ENCODE measurements around the gene OPA1.

DNA sequence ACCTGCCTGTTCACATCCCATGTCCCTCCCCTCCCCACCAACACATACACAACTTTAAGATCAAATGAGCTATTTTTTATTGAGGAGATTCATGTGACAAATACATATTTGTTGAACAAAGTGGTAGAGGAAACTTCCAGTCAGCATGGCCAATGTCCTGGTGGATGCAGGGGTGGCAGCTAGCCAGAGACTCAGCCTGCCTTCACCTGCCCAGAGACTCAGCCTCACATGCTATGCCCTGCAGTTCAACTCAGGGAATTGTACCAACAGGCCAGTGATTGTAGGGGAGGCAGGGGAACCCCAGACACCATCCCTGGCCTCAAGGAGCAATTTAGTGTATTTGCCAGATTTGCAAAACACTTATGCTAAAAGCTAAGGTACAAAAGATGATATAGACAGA is 136.6 kb downstream of the OPA1 start:
- TF ChIP-seq, protein P1, sequence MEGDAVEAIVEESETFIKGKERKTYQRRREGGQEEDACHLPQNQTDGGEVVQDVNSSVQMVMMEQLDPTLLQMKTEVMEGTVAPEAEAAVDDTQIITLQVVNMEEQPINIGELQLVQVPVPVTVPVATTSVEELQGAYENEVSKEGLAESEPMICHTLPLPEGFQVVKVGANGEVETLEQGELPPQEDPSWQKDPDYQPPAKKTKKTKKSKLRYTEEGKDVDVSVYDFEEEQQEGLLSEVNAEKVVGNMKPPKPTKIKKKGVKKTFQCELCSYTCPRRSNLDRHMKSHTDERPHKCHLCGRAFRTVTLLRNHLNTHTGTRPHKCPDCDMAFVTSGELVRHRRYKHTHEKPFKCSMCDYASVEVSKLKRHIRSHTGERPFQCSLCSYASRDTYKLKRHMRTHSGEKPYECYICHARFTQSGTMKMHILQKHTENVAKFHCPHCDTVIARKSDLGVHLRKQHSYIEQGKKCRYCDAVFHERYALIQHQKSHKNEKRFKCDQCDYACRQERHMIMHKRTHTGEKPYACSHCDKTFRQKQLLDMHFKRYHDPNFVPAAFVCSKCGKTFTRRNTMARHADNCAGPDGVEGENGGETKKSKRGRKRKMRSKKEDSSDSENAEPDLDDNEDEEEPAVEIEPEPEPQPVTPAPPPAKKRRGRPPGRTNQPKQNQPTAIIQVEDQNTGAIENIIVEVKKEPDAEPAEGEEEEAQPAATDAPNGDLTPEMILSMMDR (IDR thresholded peaks at IDR 0.05): no peak
- TF ChIP-seq POLR2AphosphoS5 (IDR thresholded peaks at IDR 0.05) (no peak), POLR2A (IDR thresholded peaks at IDR 0.05; ENCODE audit: low read depth) (no peak)
